Liver (tissue), 3 donors: Measurements from ENCODE around the gene SYNGR2.

Source experiments
- EGR1 ChIP-seq, 2 donors: IDR thresholded peaks; 2 replicates each; pipeline ENCODE4 v1.6.1; 2016 to 2018; ENCODE audit warnings: antibody characterized with exemption in 2 of 2, low read depth in 2 of 2
- JUND ChIP-seq, 2 donors: IDR thresholded peaks; 2 replicates each; pipeline ENCODE4 v1.6.1; 2016; ENCODE audit warnings: antibody characterized with exemption in 2 of 2
- RAD21 ChIP-seq, 2 donors: IDR thresholded peaks; 2 replicates each; pipeline ENCODE4 v1.6.1; 2016; ENCODE audit warnings: antibody characterized with exemption in 2 of 2, mild to moderate bottlenecking in 2 of 2
- TF ChIP-seq, protein P1 (sequence below): fragments of 150-350 bp; IDR thresholded peaks from 2 replicates; pipeline ENCODE4 v1.5.1; 2017; ENCODE audit warnings: improper control_type of control experiment, low read depth, low read length; ENCODE audit not compliant: missing input control
- TF ChIP-seq, protein P2 (sequence below): IDR thresholded peaks from 2 replicates; pipeline ENCODE4 v1.6.1; 2016; ENCODE audit warnings: antibody characterized with exemption
- donor health status: healthy.
- donor health status: healthy.

- TF ChIP-seq, protein P1, sequence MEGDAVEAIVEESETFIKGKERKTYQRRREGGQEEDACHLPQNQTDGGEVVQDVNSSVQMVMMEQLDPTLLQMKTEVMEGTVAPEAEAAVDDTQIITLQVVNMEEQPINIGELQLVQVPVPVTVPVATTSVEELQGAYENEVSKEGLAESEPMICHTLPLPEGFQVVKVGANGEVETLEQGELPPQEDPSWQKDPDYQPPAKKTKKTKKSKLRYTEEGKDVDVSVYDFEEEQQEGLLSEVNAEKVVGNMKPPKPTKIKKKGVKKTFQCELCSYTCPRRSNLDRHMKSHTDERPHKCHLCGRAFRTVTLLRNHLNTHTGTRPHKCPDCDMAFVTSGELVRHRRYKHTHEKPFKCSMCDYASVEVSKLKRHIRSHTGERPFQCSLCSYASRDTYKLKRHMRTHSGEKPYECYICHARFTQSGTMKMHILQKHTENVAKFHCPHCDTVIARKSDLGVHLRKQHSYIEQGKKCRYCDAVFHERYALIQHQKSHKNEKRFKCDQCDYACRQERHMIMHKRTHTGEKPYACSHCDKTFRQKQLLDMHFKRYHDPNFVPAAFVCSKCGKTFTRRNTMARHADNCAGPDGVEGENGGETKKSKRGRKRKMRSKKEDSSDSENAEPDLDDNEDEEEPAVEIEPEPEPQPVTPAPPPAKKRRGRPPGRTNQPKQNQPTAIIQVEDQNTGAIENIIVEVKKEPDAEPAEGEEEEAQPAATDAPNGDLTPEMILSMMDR: no peak
- no peak for TF ChIP-seq EGR1 (IDR thresholded peaks at IDR 0.05; ENCODE audit: low read depth in 2 of 2)
- no peak for TF ChIP-seq RAD21 (IDR thresholded peaks at IDR 0.05)
- TF ChIP-seq, protein P2, sequence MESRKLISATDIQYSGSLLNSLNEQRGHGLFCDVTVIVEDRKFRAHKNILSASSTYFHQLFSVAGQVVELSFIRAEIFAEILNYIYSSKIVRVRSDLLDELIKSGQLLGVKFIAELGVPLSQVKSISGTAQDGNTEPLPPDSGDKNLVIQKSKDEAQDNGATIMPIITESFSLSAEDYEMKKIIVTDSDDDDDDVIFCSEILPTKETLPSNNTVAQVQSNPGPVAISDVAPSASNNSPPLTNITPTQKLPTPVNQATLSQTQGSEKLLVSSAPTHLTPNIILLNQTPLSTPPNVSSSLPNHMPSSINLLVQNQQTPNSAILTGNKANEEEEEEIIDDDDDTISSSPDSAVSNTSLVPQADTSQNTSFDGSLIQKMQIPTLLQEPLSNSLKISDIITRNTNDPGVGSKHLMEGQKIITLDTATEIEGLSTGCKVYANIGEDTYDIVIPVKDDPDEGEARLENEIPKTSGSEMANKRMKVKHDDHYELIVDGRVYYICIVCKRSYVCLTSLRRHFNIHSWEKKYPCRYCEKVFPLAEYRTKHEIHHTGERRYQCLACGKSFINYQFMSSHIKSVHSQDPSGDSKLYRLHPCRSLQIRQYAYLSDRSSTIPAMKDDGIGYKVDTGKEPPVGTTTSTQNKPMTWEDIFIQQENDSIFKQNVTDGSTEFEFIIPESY: no peak
- no peak for TF ChIP-seq JUND (IDR thresholded peaks at IDR 0.05)
Measured at GRCh38 chr17:78154903-78155811, 13.2 kb upstream of the SYNGR2 start.
